Panc1 (cell line): ENCODE measurements around the gene PTPN23. TPM values are rescaled to one million over a fixed set of nuclear protein-coding genes. Genes with fewer than 3 reads are reported as not detected.

Experiments used
- ATAC-seq: fragments of 200-7000 bp; cut with Tn5 transposase; 2 replicates; pipeline ENCODE4 v1.9.1; 2020; ENCODE audit warnings: mild to moderate bottlenecking, moderate library complexity
- BruUV-seq: library from RNA; stranded (reverse); fragments of 400-500 nt; replicated peaks from 2 replicates; lab custom pipeline; 2021; lab: Mats Ljungman, UMichigan
- CTCF ChIA-PET: fragments of 300-600 bp; sonication (Branson Sonifier 250); formaldehyde crosslinking; loops from one replicate; lab custom pipeline; 2022; ENCODE audit warnings: antibody characterized with exemption; lab: Charles Lee
- POLR2A ChIA-PET: fragments of 300-600 bp; sonication (Branson Sonifier 250); formaldehyde crosslinking; loops from one replicate; lab custom pipeline; 2022; ENCODE audit warnings: antibody characterized with exemption; lab: Charles Lee
- DNase-seq: peaks from one replicate; pipeline ENCODE4 v3.0.0-alpha.2; 2010; ENCODE audit warnings: low read depth, low spot score
- H3K27ac ChIP-seq: 2 replicates; pipeline ENCODE4 v1.5.1; 2011; ENCODE audit warnings: mild to moderate bottlenecking, low read length, inconsistent platforms
- H3K27me3 ChIP-seq: fragments of 200-500 bp; sonication (Bioruptor generic); 2 replicates; pipeline ENCODE4 v1.6.0; 2014; ENCODE audit warnings: low read length, inconsistent platforms; ENCODE audit not compliant: control insufficient read depth, insufficient read depth
- H3K36me3 ChIP-seq: fragments of 200-500 bp; sonication (Bioruptor generic); 2 replicates; pipeline ENCODE4 v1.5.1; 2014; ENCODE audit warnings: inconsistent platforms, mild to moderate bottlenecking, low read length, moderate library complexity; ENCODE audit not compliant: control insufficient read depth, insufficient read depth
- H3K4me1 ChIP-seq: 2 replicates; pipeline ENCODE4 v1.5.1; 2011; ENCODE audit warnings: inconsistent platforms, mild to moderate bottlenecking, low read length, moderate library complexity; ENCODE audit not compliant: control insufficient read depth, insufficient read depth
- H3K4me3 ChIP-seq, 2 experiments: 2 replicates each; pipeline ENCODE4 v1.5.1; 2011 to 2012; ENCODE audit warnings: low read depth in 2 of 2, low read length in 2 of 2, mild to moderate bottlenecking in 2 of 2, inconsistent platforms in 1 of 2, moderate library complexity in 1 of 2
- H3K9me3 ChIP-seq: fragments of 200-500 bp; sonication (Bioruptor generic); 2 replicates; pipeline ENCODE4 v1.5.1; 2014; ENCODE audit warnings: low read depth, mild to moderate bottlenecking, inconsistent platforms, low read length, moderate library complexity; ENCODE audit not compliant: control insufficient read depth, insufficient read depth
- CTCF ChIP-seq: fragments of 450-650 bp; IDR thresholded peaks from 2 replicates; pipeline ENCODE4 v1.5.1; 2017; ENCODE audit warnings: mild to moderate bottlenecking
- POLR2AphosphoS5 ChIP-seq: IDR thresholded peaks from 2 replicates; pipeline ENCODE4 v1.6.1; 2012; ENCODE audit warnings: mild to moderate bottlenecking, low read depth, low read length, moderate library complexity
- REST ChIP-seq, 2 experiments: IDR thresholded peaks; 2 replicates each; pipeline ENCODE4 v1.6.1; 2011 to 2012; ENCODE audit warnings: low read depth in 2 of 2, control low read depth in 1 of 2, low read length in 1 of 2, mild to moderate bottlenecking in 1 of 2, moderate library complexity in 1 of 2; ENCODE audit not compliant: insufficient read depth in 1 of 2
- SIN3A ChIP-seq: IDR thresholded peaks from 2 replicates; pipeline ENCODE4 v1.6.1; 2012; ENCODE audit warnings: low read depth, mild to moderate bottlenecking, low read length, moderate library complexity, borderline replicate concordance; ENCODE audit not compliant: insufficient read depth
- TCF7L2 ChIP-seq: IDR thresholded peaks from 2 replicates; pipeline ENCODE4 v1.6.1; 2011; ENCODE audit warnings: mild to moderate bottlenecking, low read depth, low read length, inconsistent platforms
- in situ Hi-C: cut with HindIII; loops from 2 replicates; pipeline ENCODE4 v1.10.0; 2016; ENCODE audit warnings: low sequenced_read_pairs, low pct_unique_long_range_greater_than_20kb
- intact Hi-C: fragments of 100-400 bp; cut with micrococcal nuclease; formaldehyde crosslinking; loops from one replicate; pipeline ENCODE4 v1.10.0; 2022; ENCODE audit not compliant: unreplicated experiment
- total RNA-seq: library from RNA; stranded (reverse); gene quantifications from one replicate; pipeline ENCODE4 v1.2.1, GENCODE V29; 2021; ENCODE audit not compliant: unreplicated experiment

Gene PTPN23
- total RNA-seq, 1 experiment from 2014 or later, result 35.7 TPM

GRCh38 chr3:47436180-47436579, 55.4 kb downstream of the PTPN23 start:
- POLR2A ChIA-PET, result interaction anchor here (0.7 kb wide), 1 partner anchor 48 kb away, joined by 3 read pairs; no protein-coding TSS in a partner anchor
- Histone ChIP-seq H3K9me3 (no peaks in the 10 kb centered on the region), H3K27me3 (no peaks in the 10 kb centered on the region), H3K36me3 (no peaks in the 10 kb centered on the region), H3K27ac (no peak overlapping the region), H3K4me1 (no peaks in the 10 kb centered on the region), H3K4me3 (no peak overlapping the region)
- CTCF ChIA-PET, result no interaction called here
- intact Hi-C loops, result no loop called here
- no peak for TF ChIP-seq TCF7L2
- TF ChIP-seq CTCF, result no peak
- no peak for TF ChIP-seq POLR2AphosphoS5
- no peak for TF ChIP-seq REST (IDR thresholded peaks at IDR 0.05; ENCODE audit: insufficient read depth in 1 of 2, low read depth in 2 of 2, low read length in 1 of 2)
- no peak for TF ChIP-seq SIN3A
- no peak for DNase-seq
- no peak for ATAC-seq
- in situ Hi-C loops, result no loop called here
- no TSS peak for BruUV-seq

- no peaks in the 10 kb centered on the region for H3K36me3 ChIP-seq
- ATAC-seq (no peak), DNase-seq (no peak)
- TF ChIP-seq CTCF (no peak; the same call in 1 of the 2 replicates), TCF7L2 (no peak), REST (IDR thresholded peaks at IDR 0.05; ENCODE audit: insufficient read depth in 1 of 2, low read depth in 2 of 2, low read length in 1 of 2) (no peak), SIN3A (no peak)
- H3K27ac ChIP-seq, result no peak overlapping the region
- H3K4me1 ChIP-seq, result no peaks in the 10 kb centered on the region
- in situ Hi-C loops (no loop called here), intact Hi-C loops (no loop called here)
- ChIA-PET POLR2A (no interaction called here), CTCF (interaction anchor here (1.3 kb wide), 1 partner anchor 19 kb away, joined by 5 read pairs; no protein-coding TSS in a partner anchor)
- BruUV-seq, result no TSS peak
- H3K4me3 ChIP-seq, result no peak overlapping the region
- H3K27me3 ChIP-seq, result no peaks in the 10 kb centered on the region
- H3K9me3 ChIP-seq, result no peaks in the 10 kb centered on the region
Measured at GRCh38 chr3:47440131-47440530, 59.3 kb downstream of the PTPN23 start.
